HG02981 (cell line): ENCODE data around the gene SESN3.
A peak's percentile ranks its signal among the peaks of the same experiment; 100 is the strongest.
"Not testable (repeated sequence)": the region's sequence is repeated elsewhere in the genome, so short reads cannot be mapped to it uniquely, and the experiment has no call there.

ENCODE experiments used
- ATAC-seq: cut with Tn5 transposase; IDR thresholded peaks from one replicate; pipeline ENCODE4 v1.9.1; 2021; ENCODE audit warnings: mild to moderate bottlenecking, moderate library complexity; ENCODE audit not compliant: unreplicated experiment

Gene SESN3

GRCh38 chr11:95231127-95231880 lies at the start of gene SESN3:
Gene SESN3, minus strand, starts transcription at chr11:95231202. Its CDS starts 342 bp downstream, at chr11:95230860.
- ATAC-seq, result peak; percentile 94

- ATAC-seq, result no peak
These were observed 49.2 kb upstream of the SESN3 start for GRCh38 chr11:95279921-95280868.

- no peak for ATAC-seq
These were observed 46.9 kb upstream of the SESN3 start for GRCh38 chr11:95277868-95278267.

GRCh38 chr11:95276139-95276538 lies 45.1 kb upstream of the SESN3 start:
- ATAC-seq, result no peak

GRCh38 chr11:95273618-95274017 lies 42.6 kb upstream of the SESN3 start:
- ATAC-seq, result not testable (repeated sequence)

GRCh38 chr11:95269036-95269819 lies 38.2 kb upstream of the SESN3 start:
- no peak for ATAC-seq

- ATAC-seq, result no peak
These were observed 37.4 kb upstream of the SESN3 start for GRCh38 chr11:95268391-95268790.

- no peak for ATAC-seq
These were observed 36.7 kb upstream of the SESN3 start for GRCh38 chr11:95267601-95268213.

GRCh38 chr11:95266751-95267374 lies 35.9 kb upstream of the SESN3 start:
- ATAC-seq, result no peak

- no peak for ATAC-seq
These were observed 33.9 kb upstream of the SESN3 start for GRCh38 chr11:95264881-95265280.

GRCh38 chr11:95262994-95263765 lies 32.2 kb upstream of the SESN3 start:
- no peak for ATAC-seq

GRCh38 chr11:95257456-95257971 lies 26.5 kb upstream of the SESN3 start:
- no peak for ATAC-seq

- no peak for ATAC-seq
These were observed 25.3 kb upstream of the SESN3 start for GRCh38 chr11:95256321-95256779.

GRCh38 chr11:95255251-95256145 lies 24.5 kb upstream of the SESN3 start:
- no peak for ATAC-seq

GRCh38 chr11:95254716-95255115 lies 23.7 kb upstream of the SESN3 start:
- peak; percentile 6 for ATAC-seq

GRCh38 chr11:95254131-95254704 lies 23.2 kb upstream of the SESN3 start:
- peak; percentile 100 for ATAC-seq

- ATAC-seq, result no peak
These were observed 22.1 kb upstream of the SESN3 start for GRCh38 chr11:95253141-95253540.

GRCh38 chr11:95252586-95252985 lies 21.6 kb upstream of the SESN3 start:
- ATAC-seq, result no peak
